GM19351 (cell line): ENCODE measurements around the gene ARID5B.

Experiments used
- ATAC-seq: cut with Tn5 transposase; IDR thresholded peaks from one replicate; pipeline ENCODE4 v1.9.1; 2021; ENCODE audit warnings: mild to moderate bottlenecking, moderate library complexity; ENCODE audit not compliant: unreplicated experiment

ARID5B gene

DNA sequence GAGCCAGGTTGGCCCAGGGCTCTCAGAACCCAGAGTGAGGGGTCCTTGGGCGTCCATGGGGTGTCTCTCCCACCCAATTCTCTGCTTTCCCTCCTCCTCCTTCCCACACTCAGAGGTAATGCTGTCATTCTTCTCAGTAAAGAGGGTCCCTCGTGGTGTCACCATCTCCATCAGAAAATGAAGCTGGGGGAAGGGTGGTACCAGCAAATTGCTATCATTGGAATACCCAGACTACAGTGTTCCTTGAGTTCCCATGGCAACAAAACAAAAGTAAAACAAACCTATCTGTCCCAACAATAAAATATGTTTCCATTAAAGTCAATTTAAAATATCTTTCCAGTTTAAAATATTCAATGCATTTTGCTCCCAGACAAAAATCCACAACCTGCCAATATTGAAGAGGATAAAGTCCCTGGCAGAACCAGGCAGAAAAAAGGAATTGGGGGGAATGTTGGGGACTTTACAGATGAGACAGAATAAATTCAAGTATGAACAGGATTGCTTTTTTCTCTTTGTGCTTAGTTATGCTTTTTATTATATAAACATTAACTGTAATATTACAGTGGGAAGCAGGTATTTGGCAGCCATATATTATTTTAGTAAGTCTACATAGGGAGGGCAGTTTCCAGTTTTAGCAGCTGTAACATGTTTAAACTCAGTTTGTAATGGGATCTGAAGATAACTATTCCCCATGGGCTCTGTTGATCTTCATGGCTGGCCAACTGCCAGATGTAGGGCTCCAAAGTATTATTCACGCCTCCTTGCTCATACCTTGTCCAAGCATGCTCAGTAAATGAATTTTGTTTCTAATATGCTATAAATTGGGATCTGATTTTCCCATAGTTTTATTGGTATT is 182.1 kb downstream of the ARID5B start:
- no peak for ATAC-seq

DNA sequence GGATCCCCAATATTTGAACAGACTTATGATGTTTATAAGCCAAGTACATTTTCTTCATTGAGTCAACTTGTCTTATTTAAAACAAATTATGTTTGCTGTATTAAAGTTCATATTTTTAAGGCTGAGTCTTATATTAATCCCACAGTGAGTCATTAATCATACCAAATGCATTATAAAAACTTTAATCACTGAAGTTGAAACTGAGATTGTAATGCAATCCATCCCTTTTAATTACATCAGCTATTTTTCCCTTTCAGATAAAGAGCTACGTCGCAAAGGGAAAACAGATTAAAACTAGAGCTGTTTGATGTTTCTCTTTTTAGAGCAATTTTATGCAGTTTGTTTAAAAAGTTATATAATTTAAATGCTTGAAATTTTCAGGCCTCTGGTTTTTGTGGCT is 183.0 kb downstream of the ARID5B start:
- ATAC-seq, result no peak

DNA sequence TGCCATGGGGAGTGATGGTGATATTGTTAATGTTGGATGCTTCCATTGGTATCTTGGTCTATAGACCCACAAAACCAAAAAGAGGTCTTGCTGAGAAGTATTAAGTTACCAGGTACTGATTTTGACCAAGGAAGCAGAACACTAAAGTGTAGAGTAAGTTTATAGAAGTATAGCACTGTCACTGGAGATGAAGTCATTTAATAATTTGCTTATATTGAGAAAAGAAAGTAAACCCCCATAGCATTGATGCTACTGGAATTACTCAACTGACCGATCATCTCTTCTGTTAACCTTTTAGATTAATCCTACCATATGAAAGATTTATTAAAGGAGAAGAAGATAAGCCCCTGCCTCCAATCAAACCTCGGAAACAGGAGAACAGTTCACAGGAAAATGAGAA is 183.9 kb downstream of the ARID5B start:
- ATAC-seq, result no peak

DNA sequence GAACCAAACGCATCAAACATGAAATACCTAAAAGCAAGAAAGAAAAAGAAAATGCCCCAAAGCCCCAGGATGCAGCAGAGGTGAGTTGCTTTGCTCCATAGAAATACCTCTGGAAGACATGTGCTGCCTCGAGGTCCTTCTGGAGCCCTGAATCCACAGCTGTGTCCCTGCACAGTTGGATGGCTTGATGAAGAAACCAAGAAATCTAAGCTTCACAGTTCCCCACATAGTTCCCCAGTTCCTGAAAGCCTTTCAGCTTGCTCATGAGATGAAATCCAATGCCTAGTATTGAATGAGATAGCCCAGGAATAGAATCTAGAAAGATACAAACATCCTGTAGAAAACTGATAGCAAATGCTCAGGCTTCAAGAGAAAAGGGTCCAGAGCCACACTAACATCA is 184.3 kb downstream of the ARID5B start:
- no peak for ATAC-seq

DNA sequence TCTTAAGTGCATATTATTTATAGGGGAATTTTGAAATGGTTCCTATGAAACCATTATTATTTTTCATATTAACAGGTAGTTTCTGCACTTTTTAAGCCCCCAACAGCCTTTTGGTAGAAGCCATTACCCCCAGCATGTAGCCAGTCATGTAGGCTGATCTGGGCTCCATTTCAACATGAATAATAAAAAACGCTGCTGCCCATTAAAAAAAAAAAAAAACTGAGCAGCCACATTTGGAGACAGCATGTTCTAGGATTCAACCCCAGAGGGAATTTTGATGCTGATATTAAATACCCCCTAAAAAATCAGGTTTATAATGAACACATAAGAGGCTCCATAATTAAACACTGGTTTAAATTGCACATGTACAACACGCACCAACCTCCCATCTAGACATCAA is 185.8 kb downstream of the ARID5B start:
- no peak for ATAC-seq

DNA sequence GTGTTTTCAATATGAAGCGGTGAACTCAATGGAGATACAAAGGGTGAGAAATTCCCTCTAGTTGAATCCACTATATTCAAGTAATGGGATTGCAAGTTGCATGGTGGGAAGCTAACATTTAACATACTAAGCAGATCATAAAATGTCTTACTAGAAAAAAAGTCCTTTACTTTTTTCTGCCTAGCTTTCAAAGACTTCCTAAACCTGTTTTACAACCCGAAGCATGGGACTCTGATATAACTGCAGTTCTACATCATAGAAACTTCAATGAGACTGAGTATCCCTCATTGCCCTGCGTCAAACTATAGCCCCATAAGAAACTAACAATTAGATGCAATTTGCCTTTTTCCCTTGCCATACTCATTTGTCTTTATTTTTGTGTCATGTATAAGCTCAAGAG is 187.3 kb downstream of the ARID5B start:
- ATAC-seq, result no peak

DNA sequence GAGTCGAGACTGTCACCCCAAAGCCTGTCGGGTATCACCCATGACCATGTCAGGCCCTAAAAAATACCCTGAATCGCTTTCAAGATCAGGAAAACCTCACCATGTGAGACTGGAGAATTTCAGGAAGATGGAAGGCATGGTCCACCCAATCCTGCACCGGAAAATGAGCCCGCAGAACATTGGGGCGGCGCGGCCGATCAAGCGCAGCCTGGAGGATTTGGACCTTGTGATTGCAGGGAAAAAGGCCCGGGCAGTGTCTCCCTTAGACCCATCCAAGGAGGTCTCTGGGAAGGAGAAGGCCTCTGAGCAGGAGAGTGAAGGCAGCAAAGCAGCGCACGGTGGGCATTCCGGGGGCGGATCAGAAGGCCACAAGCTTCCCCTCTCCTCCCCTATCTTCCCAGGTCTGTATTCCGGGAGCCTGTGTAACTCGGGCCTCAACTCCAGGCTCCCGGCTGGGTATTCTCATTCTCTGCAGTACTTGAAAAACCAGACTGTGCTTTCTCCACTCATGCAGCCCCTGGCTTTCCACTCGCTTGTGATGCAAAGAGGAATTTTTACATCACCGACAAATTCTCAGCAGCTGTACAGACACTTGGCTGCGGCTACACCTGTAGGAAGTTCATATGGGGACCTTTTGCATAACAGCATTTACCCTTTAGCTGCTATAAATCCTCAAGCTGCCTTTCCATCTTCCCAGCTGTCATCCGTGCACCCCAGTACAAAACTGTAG is 191.0 kb downstream of the ARID5B start:
- ATAC-seq, result no peak

DNA sequence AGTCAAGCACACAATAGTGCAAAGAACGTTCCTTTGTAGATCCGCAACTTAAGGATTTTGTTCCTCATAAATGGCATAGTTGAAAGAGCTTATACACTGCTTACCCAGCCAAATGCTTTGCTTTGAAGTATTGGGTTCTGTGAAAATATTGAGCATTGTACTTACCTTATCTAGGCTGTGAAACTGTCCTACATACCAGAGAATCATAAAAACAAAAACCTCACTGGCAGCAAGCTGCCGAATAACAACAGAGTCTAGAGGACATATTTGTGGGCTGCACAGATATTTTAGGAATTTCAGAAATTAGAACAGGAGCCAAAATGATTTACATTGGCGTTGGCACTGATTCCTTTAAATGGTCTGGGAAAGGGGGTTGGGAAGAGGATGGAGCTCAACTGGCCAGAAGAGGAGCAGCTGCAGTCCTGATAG is 192.4 kb downstream of the ARID5B start:
- no peak for ATAC-seq

DNA sequence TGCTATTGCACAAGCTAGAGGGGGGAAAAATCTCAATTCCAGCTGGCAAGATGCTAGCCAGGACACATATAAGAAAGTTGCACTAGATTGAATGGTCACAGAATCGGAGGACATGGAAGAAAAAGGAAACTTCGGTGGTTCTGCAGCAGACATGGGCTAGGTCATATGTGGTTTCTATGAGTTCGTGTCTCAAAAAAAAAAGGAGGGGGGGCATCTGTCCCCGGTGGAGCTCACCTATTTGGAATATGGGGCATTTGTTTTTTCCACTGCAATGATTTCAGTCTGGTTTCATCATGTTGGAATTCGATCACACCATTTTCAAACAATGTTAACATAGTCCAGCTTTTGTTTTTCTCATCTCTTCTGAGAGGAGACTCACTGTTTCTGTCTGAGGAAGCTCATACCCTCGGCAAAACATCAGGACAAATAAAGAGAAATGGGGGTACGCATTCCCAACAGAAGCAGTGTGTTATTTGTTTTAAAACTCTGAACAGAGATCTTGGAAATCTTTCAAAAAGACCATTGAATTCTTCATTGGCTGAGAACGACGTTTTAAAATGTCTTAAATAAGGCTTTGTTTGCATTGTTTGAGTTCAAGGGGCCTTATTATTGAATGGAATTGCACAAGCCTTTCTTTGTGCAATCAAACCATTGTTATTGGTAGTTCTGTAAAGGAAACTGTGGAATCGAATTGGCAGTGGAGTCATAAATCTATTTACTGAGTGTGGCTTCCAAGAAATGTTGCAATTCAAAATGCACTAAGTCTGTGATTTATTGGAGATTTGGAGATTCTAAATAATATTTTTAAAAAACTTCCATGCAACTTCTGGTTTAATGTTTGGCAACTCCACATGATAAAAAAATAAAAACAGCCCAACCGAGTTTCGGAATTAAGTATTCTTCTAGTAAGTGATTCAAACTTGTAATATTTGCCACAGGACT is 194.0 kb downstream of the ARID5B start:
- ATAC-seq, result no peak

DNA sequence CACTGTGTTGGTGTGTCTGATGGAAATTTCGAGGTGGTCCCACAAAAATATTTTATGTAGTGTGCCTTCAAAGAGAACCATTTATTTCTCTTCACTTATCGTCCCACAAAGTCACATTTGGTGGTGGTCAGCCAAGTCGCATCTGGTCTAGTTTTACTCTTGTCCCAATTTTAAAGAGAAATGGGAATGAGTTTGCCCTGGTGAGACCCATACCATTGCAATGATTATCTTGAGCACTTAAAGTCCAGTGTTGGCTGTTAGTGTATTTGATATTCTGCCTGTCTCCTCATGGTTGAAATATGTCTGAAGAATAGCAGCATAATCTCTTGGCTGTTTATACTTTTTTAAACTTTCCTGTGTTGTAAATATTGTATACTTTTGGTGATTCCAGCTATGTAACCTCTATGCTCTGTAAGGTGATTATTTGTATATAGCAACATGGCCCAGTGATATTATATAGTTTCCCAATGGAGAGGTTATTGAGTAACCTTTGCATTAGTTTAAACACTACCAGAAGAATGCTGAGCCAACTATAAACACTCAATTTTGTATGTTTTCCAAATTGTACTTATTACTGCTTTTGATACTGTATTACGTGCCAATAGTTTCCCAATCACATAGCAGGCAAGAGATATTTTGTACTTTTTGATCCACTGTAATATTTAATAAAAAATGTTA is 194.9 kb downstream of the ARID5B start:
- ATAC-seq, result no peak

DNA sequence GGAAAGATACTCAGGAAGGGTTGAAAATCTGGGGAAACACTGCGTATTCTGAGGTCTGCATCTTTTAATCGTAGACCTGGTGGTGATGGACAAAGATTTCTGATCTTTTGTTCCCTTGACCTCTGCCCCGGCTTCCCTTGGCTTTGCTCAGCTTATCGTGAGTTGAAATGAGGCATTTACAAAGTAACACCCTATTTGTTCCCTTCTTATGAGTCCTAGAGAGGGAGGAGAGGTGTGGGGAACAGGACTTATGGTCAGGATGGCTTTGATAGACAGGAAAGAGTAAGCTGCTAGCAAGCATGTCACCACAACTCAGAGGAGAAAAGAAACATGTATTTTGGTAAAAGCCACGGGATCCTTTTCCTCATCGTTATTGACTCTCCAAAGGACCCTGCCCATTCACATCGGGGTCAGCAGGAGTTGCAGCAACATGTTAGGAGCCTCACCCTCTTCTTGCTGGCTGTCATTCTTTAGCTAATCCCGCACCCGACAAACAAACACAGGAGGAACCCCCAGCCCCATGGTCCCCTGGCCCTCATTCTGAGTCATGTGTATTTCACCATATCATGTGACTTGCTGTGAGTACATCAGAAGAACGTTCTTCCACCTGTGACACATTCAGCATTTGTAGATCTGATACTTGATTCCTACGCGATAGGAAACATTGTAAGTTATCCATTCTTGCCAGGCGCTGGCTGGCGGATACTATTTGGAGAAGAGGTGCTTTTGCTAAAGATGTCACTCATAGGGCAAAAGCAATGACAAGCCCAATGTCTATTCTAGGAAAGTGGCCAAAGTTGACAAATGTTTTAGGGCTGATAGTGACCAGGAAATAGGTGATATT is 197.0 kb downstream of the ARID5B start:
- no peak for ATAC-seq

DNA sequence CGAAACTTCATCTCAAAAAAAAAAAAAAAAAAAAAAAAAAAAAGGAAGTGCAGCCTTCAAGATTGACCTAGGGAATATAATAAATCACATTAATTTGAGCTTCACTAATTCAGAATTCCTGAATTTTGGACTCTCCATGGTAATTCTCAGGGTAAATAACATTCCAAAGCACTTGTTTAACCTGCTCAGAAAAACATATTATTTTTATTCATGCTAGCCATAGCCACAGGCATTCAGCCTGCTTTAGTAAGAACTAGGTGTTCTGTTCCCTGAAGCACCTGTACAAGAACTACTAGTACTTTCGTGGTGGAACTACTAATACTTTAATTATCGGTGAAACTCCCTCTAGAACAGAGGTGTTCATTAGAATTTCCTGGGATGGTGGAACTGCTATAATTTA is 197.8 kb downstream of the ARID5B start:
- no peak for ATAC-seq

DNA sequence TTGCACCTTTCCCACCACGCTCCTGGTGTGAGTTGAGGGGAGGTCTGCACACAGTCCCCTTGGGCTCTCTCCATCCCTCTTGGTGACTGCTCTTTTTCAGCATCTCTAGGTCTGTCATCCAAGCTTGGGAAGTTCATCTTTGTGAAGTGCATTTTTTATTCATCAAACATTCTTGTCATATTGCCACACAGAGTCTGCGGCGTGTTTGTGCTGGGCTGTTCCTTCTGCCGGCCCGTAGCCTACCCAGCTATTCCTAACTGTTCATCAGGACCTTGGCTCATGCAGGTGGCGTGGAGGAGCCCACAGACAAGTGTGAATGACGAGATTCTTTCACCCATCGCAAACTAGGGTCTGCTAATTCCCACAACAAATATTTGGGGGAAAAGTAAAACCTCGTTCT is 202.4 kb downstream of the ARID5B start:
- ATAC-seq, result no peak

DNA sequence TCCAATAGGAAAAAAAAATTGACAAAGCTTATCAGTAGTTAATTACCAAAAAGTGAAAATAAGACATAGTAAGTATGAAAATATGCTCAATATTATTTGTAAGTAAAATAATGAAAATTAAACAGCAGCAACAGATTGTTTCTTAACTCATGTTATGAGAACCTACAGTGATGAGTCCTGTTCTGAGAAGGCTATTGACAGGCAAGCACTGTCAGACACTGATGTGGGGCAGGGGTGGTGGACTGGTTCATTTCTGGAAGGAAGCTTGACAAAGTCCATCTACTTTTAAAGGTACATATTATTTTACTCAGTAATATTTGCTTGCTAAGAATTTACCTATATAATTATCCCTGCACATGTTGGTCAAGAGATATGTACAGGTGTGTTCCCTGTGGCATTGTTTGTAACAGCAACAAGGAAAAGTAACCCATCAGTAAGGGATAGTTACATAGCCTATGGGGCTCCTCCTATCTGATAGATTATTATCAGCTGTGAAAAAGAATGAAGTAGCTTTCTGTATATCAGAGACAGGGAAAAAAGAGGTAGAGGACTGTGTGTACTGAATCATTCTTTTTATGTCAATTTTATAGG is 205.5 kb downstream of the ARID5B start:
- no peak for ATAC-seq

DNA sequence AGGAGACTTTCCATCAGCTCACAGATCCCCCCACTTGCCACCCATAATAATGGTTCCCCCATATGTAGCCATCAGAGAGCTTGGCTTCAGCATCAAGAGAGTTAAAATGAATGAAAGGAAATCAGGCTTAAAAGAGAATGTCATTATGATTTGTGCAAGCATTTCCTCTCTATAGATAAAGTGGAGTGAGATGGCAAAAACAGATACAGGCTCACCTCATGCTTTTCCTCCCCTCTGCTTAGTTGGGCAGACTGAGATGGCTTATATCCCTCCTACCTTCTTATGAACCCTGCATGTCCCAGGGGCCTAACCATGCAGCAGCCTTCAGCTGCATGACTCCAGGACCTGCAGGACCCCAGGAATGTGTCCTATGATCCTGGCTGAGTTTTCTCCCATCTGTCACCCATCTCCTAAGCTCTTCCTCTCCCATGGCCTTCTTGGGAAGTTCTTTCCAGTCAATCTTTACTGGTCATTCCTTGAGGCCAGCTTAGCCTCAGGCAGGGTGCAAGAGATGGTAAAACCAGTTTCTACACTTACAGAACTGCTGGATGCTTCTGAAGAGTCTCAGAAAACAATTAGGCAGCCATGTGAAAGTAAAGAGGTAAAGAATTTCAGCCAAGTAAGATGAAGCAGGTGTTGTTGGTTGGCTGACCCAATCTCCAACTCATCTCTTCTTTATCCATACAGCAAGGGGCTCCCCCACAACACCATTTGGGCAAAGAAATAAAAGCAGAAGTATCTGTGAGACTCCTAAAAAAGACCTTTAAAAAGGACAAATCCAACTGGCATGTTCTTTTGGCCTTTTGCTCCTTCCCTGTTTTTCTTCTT is 207.5 kb downstream of the ARID5B start:
- ATAC-seq, result no peak

DNA sequence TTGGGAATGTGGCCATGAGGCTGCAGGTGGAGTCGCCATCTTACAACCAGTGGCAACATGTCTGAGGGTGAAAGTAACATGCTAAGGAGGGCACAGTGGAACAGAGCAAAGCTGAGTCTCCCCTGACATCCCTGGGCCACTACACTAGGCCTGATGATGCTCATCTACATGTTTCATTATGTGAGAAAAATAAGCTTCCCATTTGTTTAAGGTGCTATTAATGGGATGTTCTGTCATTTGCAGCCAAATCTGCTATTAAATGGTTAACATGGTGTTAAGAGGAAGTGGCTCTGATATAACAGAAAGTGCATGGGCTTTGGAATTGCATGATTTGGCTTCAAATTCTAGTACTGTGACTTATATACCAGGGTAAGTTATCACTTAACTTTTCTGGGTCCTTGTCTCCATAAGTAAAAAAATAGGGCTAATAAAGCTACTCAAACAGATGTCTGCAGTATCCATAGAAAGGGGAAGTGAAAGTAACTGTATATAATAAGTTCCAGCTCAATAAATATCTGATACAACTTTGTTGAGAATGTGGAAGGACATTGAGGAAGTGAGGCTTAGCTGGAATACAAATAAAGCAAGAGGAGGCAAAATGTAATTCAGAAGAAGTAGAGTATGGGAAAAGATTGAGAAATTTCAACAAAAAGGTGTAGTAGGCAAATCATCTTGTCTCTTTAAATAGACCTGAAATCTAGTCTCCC is 208.2 kb downstream of the ARID5B start:
- peak; percentile 80 for ATAC-seq

DNA sequence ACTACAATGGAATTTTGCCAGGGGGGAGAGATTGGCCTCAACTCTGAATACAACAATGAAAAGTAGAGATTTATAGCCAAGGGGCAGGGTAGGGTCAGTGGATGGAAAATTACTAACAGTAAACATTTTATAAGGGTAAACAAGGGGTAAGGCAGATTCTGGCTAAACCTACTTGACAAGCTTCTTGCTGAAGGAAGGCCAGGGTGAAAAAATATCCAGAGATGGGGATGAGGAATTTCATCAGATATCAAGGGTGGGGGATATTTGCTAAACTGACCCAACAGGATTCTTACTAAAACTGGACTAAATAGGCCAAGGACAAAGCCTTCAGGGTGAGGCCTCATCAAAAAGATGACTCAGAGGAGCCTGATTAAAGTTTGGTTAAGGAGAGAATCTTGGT is 210.8 kb downstream of the ARID5B start:
- ATAC-seq, result no peak

DNA sequence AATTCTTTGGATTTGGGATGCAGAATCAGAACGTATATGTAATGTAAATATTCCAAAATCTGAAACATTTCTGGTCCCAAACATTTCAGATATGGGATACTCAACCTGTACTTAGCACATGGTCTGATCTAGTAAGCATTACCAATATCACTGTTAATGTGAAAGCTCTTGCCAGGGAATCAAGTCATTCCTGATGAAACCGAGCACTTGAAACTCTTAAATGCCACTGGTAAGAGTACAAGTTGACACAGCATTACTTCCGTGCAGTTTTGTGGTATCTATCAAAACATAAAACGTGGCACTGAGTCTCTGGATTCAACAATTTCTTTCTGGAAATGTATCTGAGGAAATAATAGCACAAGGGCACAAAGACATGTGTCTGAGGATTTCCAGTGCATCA is 211.5 kb downstream of the ARID5B start:
- no peak for ATAC-seq
